ENCODE results near the gene PSMC3IP. TPM values are rescaled to one million over a fixed set of nuclear protein-coding genes. Genes with fewer than 3 reads are reported as not detected.
A peak's percentile ranks its signal among the peaks of the same experiment; 100 is the strongest.
"Not testable (repeated sequence)": the region's sequence is repeated elsewhere in the genome, so short reads cannot be mapped to it uniquely, and the experiment has no call there.

PSMC3IP gene
- total RNA-seq, 1 donor from 2014 or later = 6.6 TPM

GRCh38 chr17:42560246-42560645 lies 17.3 kb downstream of the PSMC3IP start:
- no peak for DNase-seq

DNA sequence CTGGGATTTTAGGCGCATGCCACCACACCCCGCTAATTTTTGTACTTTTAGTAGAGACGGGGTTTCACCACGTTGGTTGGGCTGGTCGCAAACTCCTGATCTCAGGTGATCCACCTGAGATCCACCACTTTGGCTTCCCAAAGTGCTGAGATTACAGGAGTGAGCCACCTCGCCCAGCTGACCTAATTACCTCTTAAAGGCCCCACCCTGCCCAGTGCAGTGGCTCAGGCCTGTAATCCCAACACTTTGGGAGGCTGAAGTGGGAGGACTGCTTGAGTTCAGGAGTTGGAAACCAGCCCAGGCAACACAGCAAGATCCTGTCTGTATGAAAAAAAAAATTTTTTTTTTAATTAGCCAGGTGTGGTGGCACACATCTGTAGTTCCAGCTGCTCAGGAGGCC lies 18.5 kb downstream of the PSMC3IP start:
- DNase-seq = no peak

GRCh38 chr17:42555961-42556617 lies 21.4 kb downstream of the PSMC3IP start:
- DNase-seq = not testable (repeated sequence)

DNA sequence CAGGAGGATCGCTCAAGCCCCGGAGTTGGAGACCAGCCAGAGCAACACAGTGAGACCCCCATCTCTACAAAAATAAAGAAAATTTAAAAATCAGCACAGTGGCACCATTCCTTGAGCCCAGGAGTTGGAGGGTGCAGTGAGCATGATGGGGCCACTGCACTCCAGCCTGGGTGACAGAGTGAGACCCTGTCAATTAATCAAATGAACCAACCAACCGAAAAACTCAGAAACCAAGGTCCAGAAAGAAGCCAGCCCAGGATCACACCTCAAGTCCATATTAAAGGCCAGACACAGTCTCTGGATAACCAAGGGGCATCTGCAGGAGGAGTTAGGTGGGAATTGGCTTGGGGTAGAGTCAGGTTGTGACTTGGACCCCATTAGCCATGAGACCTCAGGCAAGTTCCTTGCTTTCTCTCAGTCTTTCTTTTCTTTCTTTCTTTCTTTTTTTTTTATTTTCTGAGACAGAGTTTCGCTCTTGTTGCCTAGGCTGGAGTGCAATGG lies 22.4 kb downstream of the PSMC3IP start:
- DNase-seq = no peak

DNA sequence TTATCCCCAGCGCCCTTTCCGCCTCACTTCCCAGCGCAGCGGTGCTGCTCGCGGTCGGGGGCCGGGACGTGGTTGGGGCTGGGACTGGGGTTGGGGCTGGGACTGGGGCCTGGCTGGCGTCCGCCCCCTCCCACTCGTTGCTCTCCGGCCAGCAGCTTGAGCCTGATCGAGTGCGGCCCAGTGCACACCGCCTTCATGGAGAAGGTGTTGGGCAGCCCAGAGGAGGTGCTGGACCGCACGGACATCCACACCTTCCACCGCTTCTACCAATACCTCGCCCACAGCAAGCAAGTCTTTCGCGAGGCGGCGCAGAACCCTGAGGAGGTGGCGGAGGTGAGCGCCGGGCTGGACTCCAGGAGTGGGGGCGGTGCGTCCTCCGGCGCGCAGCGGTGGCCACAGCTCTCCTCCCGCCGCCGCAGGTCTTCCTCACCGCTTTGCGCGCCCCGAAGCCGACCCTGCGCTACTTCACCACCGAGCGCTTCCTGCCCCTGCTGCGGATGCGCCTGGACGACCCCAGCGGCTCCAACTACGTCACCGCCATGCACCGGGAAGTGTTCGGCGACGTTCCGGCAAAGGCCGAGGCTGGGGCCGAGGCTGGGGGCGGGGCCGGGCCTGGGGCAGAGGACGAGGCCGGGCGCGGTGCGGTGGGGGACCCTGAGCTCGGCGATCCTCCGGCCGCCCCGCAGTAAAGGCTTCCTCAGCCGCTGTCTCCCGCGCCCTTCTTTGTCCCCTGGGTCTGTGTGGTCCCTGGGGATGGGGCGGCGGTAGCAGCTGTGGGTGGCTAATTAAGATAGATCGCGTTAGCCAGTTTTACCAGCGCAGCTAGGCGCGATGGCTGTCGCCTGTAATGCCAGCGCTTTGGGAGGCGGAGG lies 23.0 kb downstream of the PSMC3IP start:
- DNase-seq = peak; percentile 82

DNA sequence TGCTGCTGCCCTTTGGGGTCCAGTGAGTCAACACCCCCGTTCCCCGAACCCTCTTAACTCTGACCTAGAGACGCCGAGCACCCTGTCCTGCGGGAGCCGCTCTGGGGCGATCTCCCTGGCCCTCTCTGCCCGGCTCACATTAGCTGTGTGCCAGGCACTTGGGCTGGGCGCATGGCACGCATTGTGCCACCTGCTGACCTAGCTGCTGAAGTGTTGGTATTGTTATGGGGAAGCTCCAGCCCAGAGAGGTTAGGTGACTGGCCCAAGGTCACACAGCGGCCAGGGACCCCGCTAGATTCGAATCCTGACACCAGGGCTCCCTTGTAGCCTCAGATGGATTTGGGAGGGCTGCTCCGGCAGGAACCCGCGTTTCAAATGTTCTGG lies 23.7 kb downstream of the PSMC3IP start:
- DNase-seq = no peak

GRCh38 chr17:42553161-42553818 lies 24.2 kb downstream of the PSMC3IP start:
- no peak for DNase-seq

DNA sequence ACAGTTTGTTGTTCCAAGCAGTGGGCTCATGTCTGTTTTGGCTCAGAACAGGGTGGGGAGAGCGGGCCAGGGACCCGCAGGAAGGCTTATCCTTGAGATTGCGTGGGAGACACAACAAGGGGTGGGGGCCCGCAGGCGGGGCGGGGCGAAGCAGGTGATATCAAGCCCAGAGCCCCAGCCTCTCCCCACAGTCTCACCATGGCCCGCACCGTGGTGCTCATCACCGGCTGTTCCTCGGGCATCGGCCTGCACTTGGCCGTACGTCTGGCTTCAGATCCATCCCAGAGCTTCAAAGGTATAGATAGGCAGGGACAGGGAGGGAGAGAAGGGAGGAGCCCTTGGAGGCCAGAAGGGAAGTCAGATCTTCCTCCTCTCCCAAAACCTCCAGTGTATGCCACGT lies 24.8 kb downstream of the PSMC3IP start, which contains the start of gene HSD17B1:
Gene HSD17B1 (plus strand): TSS at position 188 of the 400 bp plus-strand sequence. CDS start 11 bp downstream, at position 199.
- DNase-seq = not testable (repeated sequence)

GRCh38 chr17:42548993-42549755 lies 28.4 kb downstream of the PSMC3IP start:
- no peak for DNase-seq

- no peak for DNase-seq
These were observed 29.3 kb downstream of the PSMC3IP start for GRCh38 chr17:42548070-42548837.

GRCh38 chr17:42547698-42548069 lies 29.8 kb downstream of the PSMC3IP start:
- no peak for DNase-seq

DNA sequence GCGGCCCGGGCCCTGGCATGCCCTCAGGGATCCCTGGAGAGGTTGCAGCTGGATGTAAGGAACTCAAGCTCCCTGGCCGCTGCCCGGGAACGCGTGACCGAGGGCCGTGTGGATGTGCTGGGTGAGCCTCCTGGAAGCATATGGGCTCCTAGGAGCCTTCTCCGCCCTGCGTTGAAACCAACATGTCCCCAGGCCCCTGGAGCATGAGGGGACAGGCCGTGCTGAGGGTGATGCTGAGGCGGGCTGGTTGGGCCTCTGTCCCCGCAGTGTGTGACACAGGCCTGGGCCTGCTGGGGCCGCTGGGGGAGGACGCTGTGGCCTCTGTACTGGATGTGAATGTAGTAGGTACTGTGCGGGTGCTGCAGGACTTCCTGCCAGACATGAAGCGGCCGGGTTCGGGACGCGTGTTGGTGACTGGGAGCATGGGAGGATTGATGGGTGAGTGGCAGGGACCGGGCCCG lies 30.5 kb downstream of the PSMC3IP start:
- no peak for DNase-seq

GRCh38 chr17:42545755-42546505 lies 31.6 kb downstream of the PSMC3IP start:
- DNase-seq = not testable (repeated sequence)

- DNase-seq = no peak
These were observed 32.6 kb downstream of the PSMC3IP start for GRCh38 chr17:42544874-42545283.

DNA sequence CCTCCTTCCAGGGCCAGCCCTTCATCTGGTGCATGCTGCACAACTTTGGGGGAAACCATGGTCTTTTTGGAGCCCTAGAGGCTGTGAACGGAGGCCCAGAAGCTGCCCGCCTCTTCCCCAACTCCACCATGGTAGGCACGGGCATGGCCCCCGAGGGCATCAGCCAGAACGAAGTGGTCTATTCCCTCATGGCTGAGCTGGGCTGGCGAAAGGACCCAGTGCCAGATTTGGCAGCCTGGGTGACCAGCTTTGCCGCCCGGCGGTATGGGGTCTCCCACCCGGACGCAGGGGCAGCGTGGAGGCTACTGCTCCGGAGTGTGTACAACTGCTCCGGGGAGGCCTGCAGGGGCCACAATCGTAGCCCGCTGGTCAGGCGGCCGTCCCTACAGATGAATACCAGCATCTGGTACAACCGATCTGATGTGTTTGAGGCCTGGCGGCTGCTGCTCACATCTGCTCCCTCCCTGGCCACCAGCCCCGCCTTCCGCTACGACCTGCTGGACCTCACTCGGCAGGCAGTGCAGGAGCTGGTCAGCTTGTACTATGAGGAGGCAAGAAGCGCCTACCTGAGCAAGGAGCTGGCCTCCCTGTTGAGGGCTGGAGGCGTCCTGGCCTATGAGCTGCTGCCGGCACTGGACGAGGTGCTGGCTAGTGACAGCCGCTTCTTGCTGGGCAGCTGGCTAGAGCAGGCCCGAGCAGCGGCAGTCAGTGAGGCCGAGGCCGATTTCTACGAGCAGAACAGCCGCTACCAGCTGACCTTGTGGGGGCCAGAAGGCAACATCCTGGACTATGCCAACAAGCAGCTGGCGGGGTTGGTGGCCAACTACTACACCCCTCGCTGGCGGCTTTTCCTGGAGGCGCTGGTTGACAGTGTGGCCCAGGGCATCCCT lies 34.1 kb downstream of the PSMC3IP start:
- no peak for DNase-seq

GRCh38 chr17:42541041-42541833 lies 36.3 kb downstream of the PSMC3IP start:
- no peak for DNase-seq

DNA sequence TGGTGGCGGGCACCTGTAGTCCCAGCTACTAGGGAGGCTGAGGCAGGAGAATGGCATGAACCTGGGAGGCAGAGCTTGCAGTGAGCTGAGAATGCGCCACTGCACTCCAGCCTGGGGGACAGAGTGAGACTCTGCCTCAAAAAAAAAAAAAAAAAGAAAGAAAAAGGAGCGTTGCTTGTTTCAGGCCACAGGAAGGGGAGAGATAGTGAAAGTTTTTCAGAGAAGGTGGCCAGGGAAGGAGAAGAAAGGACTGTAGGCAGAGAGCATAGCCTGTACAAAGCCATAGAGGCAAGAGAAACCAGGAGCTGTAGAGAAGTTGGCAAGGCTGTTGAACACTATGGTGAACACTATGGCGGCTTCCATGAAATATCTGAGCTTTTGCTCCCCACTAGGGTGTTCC lies 37.0 kb downstream of the PSMC3IP start:
- not testable (repeated sequence) for DNase-seq

- DNase-seq = no peak
These were observed 39.0 kb downstream of the PSMC3IP start for GRCh38 chr17:42538482-42538881.
